H9 (cell line): ENCODE results near the gene DMWD. TPM values are rescaled to one million over a fixed set of nuclear protein-coding genes. Genes with fewer than 3 reads are reported as not detected.

ENCODE experiments used
- DNase-seq: peaks from one replicate; pipeline ENCODE4 v3.0.0-alpha.2; 2017
- H2AFZ ChIP-seq: one replicate; pipeline ENCODE4 v1.6.1; 2013; ENCODE audit warnings: mild to moderate bottlenecking, low read length, control low read depth, moderate library complexity
- H2AK5ac ChIP-seq: 2 replicates; pipeline ENCODE4 v1.6.1; 2013; ENCODE audit warnings: low read length, control low read depth, mixed read lengths; ENCODE audit not compliant: insufficient read length
- H2BK120ac ChIP-seq: one replicate; pipeline ENCODE4 v1.6.1; 2013; ENCODE audit warnings: low read depth, mild to moderate bottlenecking, low read length, control low read depth, inconsistent platforms; ENCODE audit not compliant: poor library complexity, severe bottlenecking
- H2BK12ac ChIP-seq: 2 replicates; pipeline ENCODE4 v1.6.1; 2013; ENCODE audit warnings: low read length, control low read depth, mixed read lengths, low read depth; ENCODE audit not compliant: insufficient read length
- H2BK15ac ChIP-seq: 2 replicates; pipeline ENCODE4 v1.6.1; 2013; ENCODE audit warnings: low read depth, low read length, control low read depth
- H2BK20ac ChIP-seq: one replicate; pipeline ENCODE4 v1.6.1; 2013; ENCODE audit warnings: low read depth, mild to moderate bottlenecking, low read length, control low read depth, inconsistent platforms; ENCODE audit not compliant: poor library complexity, severe bottlenecking
- H2BK5ac ChIP-seq: 2 replicates; pipeline ENCODE4 v1.6.1; 2013; ENCODE audit warnings: low read length, control low read depth, mixed read lengths; ENCODE audit not compliant: insufficient read length
- H3K14ac ChIP-seq: 2 replicates; pipeline ENCODE4 v1.6.1; 2013; ENCODE audit warnings: low read length, control low read depth; ENCODE audit not compliant: insufficient read depth
- H3K18ac ChIP-seq: 2 replicates; pipeline ENCODE4 v1.6.1; 2013; ENCODE audit warnings: low read depth, mild to moderate bottlenecking, mixed read lengths, low read length, control low read depth; ENCODE audit not compliant: insufficient read length
- H3K23ac ChIP-seq: 2 replicates; pipeline ENCODE4 v1.6.1; 2013; ENCODE audit warnings: low read length, control low read depth, mixed read lengths, low read depth; ENCODE audit not compliant: insufficient read length
- H3K23me2 ChIP-seq: 2 replicates; pipeline ENCODE4 v1.6.1; 2013; ENCODE audit warnings: low read depth, mild to moderate bottlenecking, mixed read lengths, low read length, control low read depth; ENCODE audit not compliant: insufficient read length, poor library complexity, severe bottlenecking
- H3K27ac ChIP-seq: 2 replicates; pipeline ENCODE4 v1.5.1; 2013; ENCODE audit warnings: low read length, control low read depth, mixed read lengths, low read depth; ENCODE audit not compliant: insufficient read length
- H3K27me3 ChIP-seq: 2 replicates; pipeline ENCODE4 v1.6.1; 2013; ENCODE audit warnings: low read length, control low read depth, inconsistent platforms; ENCODE audit not compliant: insufficient read depth
- H3K4ac ChIP-seq: 2 replicates; pipeline ENCODE4 v1.6.1; 2013; ENCODE audit warnings: low read depth, mild to moderate bottlenecking, control low read depth, inconsistent platforms, low read length, moderate library complexity
- H3K4me1 ChIP-seq: 2 replicates; pipeline ENCODE4 v1.6.1; 2013; ENCODE audit warnings: low read length, control low read depth, inconsistent platforms; ENCODE audit not compliant: insufficient read depth
- H3K4me2 ChIP-seq: 2 replicates; pipeline ENCODE4 v1.6.1; 2013; ENCODE audit warnings: low read length, control low read depth, mixed read lengths; ENCODE audit not compliant: insufficient read length, insufficient read depth
- H3K56ac ChIP-seq: 2 replicates; pipeline ENCODE4 v1.6.1; 2013; ENCODE audit warnings: low read depth, mild to moderate bottlenecking, mixed read lengths, low read length, control low read depth; ENCODE audit not compliant: insufficient read length
- H3K79me1 ChIP-seq: 2 replicates; pipeline ENCODE4 v1.6.1; 2013; ENCODE audit warnings: low read depth, mild to moderate bottlenecking, moderate library complexity, low read length, control low read depth, inconsistent platforms; ENCODE audit not compliant: insufficient read depth, poor library complexity, severe bottlenecking
- H3K79me2 ChIP-seq: 2 replicates; pipeline ENCODE4 v1.6.1; 2013; ENCODE audit warnings: low read length, control low read depth, inconsistent platforms; ENCODE audit not compliant: insufficient read depth
- H3K9ac ChIP-seq: 2 replicates; pipeline ENCODE4 v1.6.1; 2013; ENCODE audit warnings: low read length, control low read depth, mixed read lengths; ENCODE audit not compliant: insufficient read length; ENCODE audit errors: extremely low read depth
- H3K9me3 ChIP-seq: one replicate; pipeline ENCODE4 v1.6.1; 2013; ENCODE audit warnings: low read depth, low read length, inconsistent platforms; ENCODE audit not compliant: control insufficient read depth
- H3T11ph ChIP-seq: one replicate; pipeline ENCODE4 v1.6.1; 2013; ENCODE audit warnings: mild to moderate bottlenecking, low read length, control low read depth, inconsistent platforms
- H4K20me1 ChIP-seq: one replicate; pipeline ENCODE4 v1.6.1; 2013; ENCODE audit not compliant: control insufficient read depth, insufficient read length, insufficient read depth
- H4K5ac ChIP-seq: 2 replicates; pipeline ENCODE4 v1.6.1; 2013; ENCODE audit warnings: low read depth, mild to moderate bottlenecking, mixed read lengths, low read length, control low read depth; ENCODE audit not compliant: insufficient read length
- H4K8ac ChIP-seq: replicated peaks from 2 replicates; pipeline ENCODE4 v1.6.1; 2013; ENCODE audit warnings: low read length, control low read depth, mixed read lengths, low read depth; ENCODE audit not compliant: insufficient read length
- H4K91ac ChIP-seq: 2 replicates; pipeline ENCODE4 v1.6.1; 2013; ENCODE audit warnings: low read depth, mild to moderate bottlenecking, moderate library complexity, mixed read lengths, low read length, control low read depth; ENCODE audit not compliant: insufficient read length
- H3K27ac Mint-ChIP-seq, 3 experiments: 2 replicates in 2 of 3; 3 replicates in 1 of 3; pipeline ENCODE4 v1.8.0; 2020 to 2021; ENCODE audit warnings: mixed read lengths in 3 of 3, mild to moderate bottlenecking in 1 of 3, moderate library complexity in 1 of 3
- H3K27me3 Mint-ChIP-seq: 2 replicates; pipeline ENCODE4 v1.8.0; 2021; ENCODE audit warnings: low read depth, mild to moderate bottlenecking, moderate library complexity, mixed read lengths
- H3K36me3 Mint-ChIP-seq, 3 experiments: 2 replicates in 2 of 3; 3 replicates in 1 of 3; pipeline ENCODE4 v1.8.0; 2020 to 2021; ENCODE audit warnings: low read depth in 3 of 3, mixed read lengths in 3 of 3; ENCODE audit not compliant: insufficient read depth in 1 of 3
- H3K4me1 Mint-ChIP-seq, 2 experiments: 2 replicates each; pipeline ENCODE4 v1.8.0; 2020; ENCODE audit warnings: mixed read lengths in 2 of 2
- H3K4me3 Mint-ChIP-seq, 2 experiments: 2 replicates in 1 of 2; 3 replicates in 1 of 2; pipeline ENCODE4 v1.8.0; 2020 to 2021; ENCODE audit warnings: mild to moderate bottlenecking in 2 of 2, mixed read lengths in 2 of 2, moderate library complexity in 1 of 2
- H3K9me3 Mint-ChIP-seq, 2 experiments: 2 replicates in 1 of 2; 3 replicates in 1 of 2; pipeline ENCODE4 v1.8.0; 2020; ENCODE audit warnings: mild to moderate bottlenecking in 2 of 2, mixed read lengths in 2 of 2, moderate library complexity in 1 of 2
- CTCF ChIP-seq: fragments of 200-600 bp; sonication (generic); conservative IDR thresholded peaks from 3 replicates; pipeline ENCODE4 v1.8.0; 2021; ENCODE audit warnings: antibody characterized with exemption, mild to moderate bottlenecking
- WGBS: extraction: QIAGEN DNeasy Blood & Tissue Kit; methylation state at CpG from one replicate; pipeline ENCODE4 v1.1.7; 2013; ENCODE audit warnings: missing lambda C conversion rate, low lambda C conversion rate, mixed read lengths; ENCODE audit not compliant: insufficient read length; ENCODE audit errors: extremely low coverage; 5-methylcytosine and 5-hydroxymethylcytosine counted together
- total RNA-seq: library from RNA; stranded (reverse); gene quantifications from 2 replicates; pipeline ENCODE4 v1.2.1, GENCODE V29; 2021

DMWD gene
- total RNA-seq, 1 experiment from 2014 or later = 75.1 TPM

GRCh38 chr19:45798995-45799517 is 6.4 kb upstream of the DMWD start:
- Histone ChIP-seq H3K9ac (no peak overlapping the region), H3K18ac (no peak overlapping the region), H3K79me1 (no peaks in the 10 kb centered on the region), H3K56ac (no peak overlapping the region), H2BK5ac (no peak overlapping the region), H4K20me1 (no peaks in the 10 kb centered on the region), H3T11ph (no peak overlapping the region), H2AK5ac (no peak overlapping the region), H3K4ac (no peak overlapping the region), H3K4me1 (no peaks in the 10 kb centered on the region), H3K79me2 (no peaks in the 10 kb centered on the region), H2BK20ac (no peak overlapping the region), H4K8ac (no peak overlapping the region), H4K5ac (no peak overlapping the region), H3K27me3 (no peaks in the 10 kb centered on the region), H3K23ac (no peak overlapping the region), H3K23me2 (no peaks in the 10 kb centered on the region), H2BK12ac (no peak overlapping the region), H3K4me2 (no peak overlapping the region), H3K14ac (no peak overlapping the region), H3K27ac (no peak overlapping the region), H2BK120ac (no peak overlapping the region), H4K91ac (no peak overlapping the region), H2AFZ (no peak overlapping the region), H2BK15ac (no peak overlapping the region), H3K9me3 (no peaks in the 10 kb centered on the region)
- TF ChIP-seq CTCF = peak; percentile 89
- Mint-ChIP-seq H3K9me3 (no peaks in the 10 kb centered on the region; a peak in 1 of 5 replicates), H3K4me1 (peaks cover 8 to 22% of the 10 kb centered on the region in 2 experiments), H3K27me3 (peaks cover 42% of the 10 kb centered on the region), H3K27ac (no peak overlapping the region), H3K4me3 (peak overlapping the region in 1 of 2 experiments; percentile 72; a peak in 2 of 5 replicates), H3K36me3 (no peaks in the 10 kb centered on the region)
- DNase-seq = peak; percentile 72
- WGBS = no CpG with 5 or more reads among the region's 10 CpGs
